ENCODE measurements around the gene CCN5. TPM values are rescaled to one million over a fixed set of nuclear protein-coding genes. Genes with fewer than 3 reads are reported as not detected.
A peak's percentile ranks its signal among the peaks of the same experiment; 100 is the strongest.

CCN5 gene
- total and polyA plus RNA-seq, 2 of the 13 experiments (the other 11 are each of a cell fraction or from before 2014, with no cell fraction given), result 0.12 TPM; not detected in 1

DNA sequence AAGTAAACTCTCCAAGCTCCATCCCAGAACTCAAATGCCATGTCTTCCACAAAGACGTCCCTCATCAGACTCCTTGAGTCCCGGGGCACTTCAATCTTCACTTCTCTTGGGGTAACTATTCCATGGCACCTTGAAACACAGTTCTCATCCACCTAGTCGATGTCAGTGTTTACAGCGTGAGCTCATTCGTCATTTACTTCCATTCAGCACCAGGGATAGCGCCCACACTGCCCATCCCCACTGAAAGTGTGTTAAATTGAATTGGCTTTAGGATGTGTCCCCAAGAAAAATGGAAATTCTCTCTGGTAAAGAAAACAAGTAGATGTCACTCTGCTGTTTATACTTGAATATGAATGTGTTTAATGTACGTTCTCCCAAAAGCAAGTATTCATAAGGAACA, 61.8 kb downstream of the CCN5 start (continued):
- TF ChIP-seq MZF1 (CRISPR knock-in tag; IDR thresholded peaks at IDR 0.05; ENCODE audit: borderline replicate concordance), result no peak
- no peak for TF ChIP-seq ZNF766 (CRISPR knock-in tag; IDR thresholded peaks at IDR 0.05; ENCODE audit: borderline replicate concordance)
- TF ChIP-seq SMAD1 (CRISPR knock-in tag; IDR thresholded peaks at IDR 0.05; ENCODE audit: borderline replicate concordance, low read depth), result no peak
- TF ChIP-seq, protein P1, sequence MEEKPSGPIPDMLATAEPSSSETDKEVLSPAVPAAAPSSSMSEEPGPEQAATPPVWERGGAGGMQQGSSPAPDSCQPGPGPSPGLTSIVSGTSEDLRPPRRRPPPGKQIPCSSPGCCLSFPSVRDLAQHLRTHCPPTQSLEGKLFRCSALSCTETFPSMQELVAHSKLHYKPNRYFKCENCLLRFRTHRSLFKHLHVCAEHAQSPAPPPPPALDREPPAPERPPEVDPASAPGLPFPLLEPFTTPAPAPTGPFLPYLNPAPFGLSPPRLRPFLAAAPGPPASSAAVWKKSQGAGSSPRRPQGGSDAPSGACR (CRISPR knock-in tag; IDR thresholded peaks at IDR 0.05), result no peak
- no peak for TF ChIP-seq ZNF549 (CRISPR knock-in tag; IDR thresholded peaks at IDR 0.05)
- no peak for TF ChIP-seq NFIC (IDR thresholded peaks at IDR 0.05; ENCODE audit: low read length)
- no peak for TF ChIP-seq RFXAP (CRISPR knock-in tag; IDR thresholded peaks at IDR 0.05; ENCODE audit: borderline replicate concordance)
- no peak for TF ChIP-seq ZFP82 (CRISPR knock-in tag; IDR thresholded peaks at IDR 0.05; ENCODE audit: borderline replicate concordance)
- no peak for TF ChIP-seq SMARCE1 (IDR thresholded peaks at IDR 0.05; ENCODE audit: borderline replicate concordance)
- no peak for TF ChIP-seq ZNF737 (CRISPR knock-in tag; IDR thresholded peaks at IDR 0.05; ENCODE audit: borderline replicate concordance)
- TF ChIP-seq ZNF24 (IDR thresholded peaks at IDR 0.05), result no peak
- TF ChIP-seq FOXJ3 (CRISPR knock-in tag; IDR thresholded peaks at IDR 0.05; ENCODE audit: borderline replicate concordance), result no peak
- no peak for TF ChIP-seq JUNB (CRISPR knock-in tag; IDR thresholded peaks at IDR 0.05; ENCODE audit: borderline replicate concordance)
- TF ChIP-seq CHD2 (IDR thresholded peaks at IDR 0.05; ENCODE audit: low read depth, low read length), result no peak
- no peak for TF ChIP-seq ZNF354B (CRISPR knock-in tag; IDR thresholded peaks at IDR 0.05)
- TF ChIP-seq ZSCAN30 (CRISPR knock-in tag; IDR thresholded peaks at IDR 0.05), result no peak
- no peak; the same call in 1 of the 2 replicates for TF ChIP-seq NFKBIZ (CRISPR knock-in tag; IDR thresholded peaks at IDR 0.05)
- no peak for TF ChIP-seq ZKSCAN1 (IDR thresholded peaks at IDR 0.05; ENCODE audit: low read length)
- TF ChIP-seq, protein P2, sequence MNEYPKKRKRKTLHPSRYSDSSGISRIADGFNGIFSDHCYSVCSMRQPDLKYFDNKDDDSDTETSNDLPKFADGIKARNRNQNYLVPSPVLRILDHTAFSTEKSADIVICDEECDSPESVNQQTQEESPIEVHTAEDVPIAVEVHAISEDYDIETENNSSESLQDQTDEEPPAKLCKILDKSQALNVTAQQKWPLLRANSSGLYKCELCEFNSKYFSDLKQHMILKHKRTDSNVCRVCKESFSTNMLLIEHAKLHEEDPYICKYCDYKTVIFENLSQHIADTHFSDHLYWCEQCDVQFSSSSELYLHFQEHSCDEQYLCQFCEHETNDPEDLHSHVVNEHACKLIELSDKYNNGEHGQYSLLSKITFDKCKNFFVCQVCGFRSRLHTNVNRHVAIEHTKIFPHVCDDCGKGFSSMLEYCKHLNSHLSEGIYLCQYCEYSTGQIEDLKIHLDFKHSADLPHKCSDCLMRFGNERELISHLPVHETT (CRISPR knock-in tag; conservative IDR thresholded peaks at IDR 0.05), result no peak
- no peak for TF ChIP-seq MEF2D (CRISPR knock-in tag; IDR thresholded peaks at IDR 0.05)
- TF ChIP-seq ZNF430 (CRISPR knock-in tag; IDR thresholded peaks at IDR 0.05), result peak; percentile 59; the same call in 1 of the 2 replicates
- TF ChIP-seq DPF2 (CRISPR knock-in tag; IDR thresholded peaks at IDR 0.05; ENCODE audit: borderline replicate concordance, low read depth), result no peak
- TF ChIP-seq, protein P3, sequence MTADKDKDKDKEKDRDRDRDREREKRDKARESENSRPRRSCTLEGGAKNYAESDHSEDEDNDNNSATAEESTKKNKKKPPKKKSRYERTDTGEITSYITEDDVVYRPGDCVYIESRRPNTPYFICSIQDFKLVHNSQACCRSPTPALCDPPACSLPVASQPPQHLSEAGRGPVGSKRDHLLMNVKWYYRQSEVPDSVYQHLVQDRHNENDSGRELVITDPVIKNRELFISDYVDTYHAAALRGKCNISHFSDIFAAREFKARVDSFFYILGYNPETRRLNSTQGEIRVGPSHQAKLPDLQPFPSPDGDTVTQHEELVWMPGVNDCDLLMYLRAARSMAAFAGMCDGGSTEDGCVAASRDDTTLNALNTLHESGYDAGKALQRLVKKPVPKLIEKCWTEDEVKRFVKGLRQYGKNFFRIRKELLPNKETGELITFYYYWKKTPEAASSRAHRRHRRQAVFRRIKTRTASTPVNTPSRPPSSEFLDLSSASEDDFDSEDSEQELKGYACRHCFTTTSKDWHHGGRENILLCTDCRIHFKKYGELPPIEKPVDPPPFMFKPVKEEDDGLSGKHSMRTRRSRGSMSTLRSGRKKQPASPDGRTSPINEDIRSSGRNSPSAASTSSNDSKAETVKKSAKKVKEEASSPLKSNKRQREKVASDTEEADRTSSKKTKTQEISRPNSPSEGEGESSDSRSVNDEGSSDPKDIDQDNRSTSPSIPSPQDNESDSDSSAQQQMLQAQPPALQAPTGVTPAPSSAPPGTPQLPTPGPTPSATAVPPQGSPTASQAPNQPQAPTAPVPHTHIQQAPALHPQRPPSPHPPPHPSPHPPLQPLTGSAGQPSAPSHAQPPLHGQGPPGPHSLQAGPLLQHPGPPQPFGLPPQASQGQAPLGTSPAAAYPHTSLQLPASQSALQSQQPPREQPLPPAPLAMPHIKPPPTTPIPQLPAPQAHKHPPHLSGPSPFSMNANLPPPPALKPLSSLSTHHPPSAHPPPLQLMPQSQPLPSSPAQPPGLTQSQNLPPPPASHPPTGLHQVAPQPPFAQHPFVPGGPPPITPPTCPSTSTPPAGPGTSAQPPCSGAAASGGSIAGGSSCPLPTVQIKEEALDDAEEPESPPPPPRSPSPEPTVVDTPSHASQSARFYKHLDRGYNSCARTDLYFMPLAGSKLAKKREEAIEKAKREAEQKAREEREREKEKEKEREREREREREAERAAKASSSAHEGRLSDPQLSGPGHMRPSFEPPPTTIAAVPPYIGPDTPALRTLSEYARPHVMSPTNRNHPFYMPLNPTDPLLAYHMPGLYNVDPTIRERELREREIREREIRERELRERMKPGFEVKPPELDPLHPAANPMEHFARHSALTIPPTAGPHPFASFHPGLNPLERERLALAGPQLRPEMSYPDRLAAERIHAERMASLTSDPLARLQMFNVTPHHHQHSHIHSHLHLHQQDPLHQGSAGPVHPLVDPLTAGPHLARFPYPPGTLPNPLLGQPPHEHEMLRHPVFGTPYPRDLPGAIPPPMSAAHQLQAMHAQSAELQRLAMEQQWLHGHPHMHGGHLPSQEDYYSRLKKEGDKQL (CRISPR knock-in tag; IDR thresholded peaks at IDR 0.05; ENCODE audit: low read depth), result no peak
- TF ChIP-seq ZNF792 (CRISPR knock-in tag; IDR thresholded peaks at IDR 0.05), result no peak; the same call in 1 of the 2 replicates
- peak; percentile 98; the same call in 1 of the 2 replicates for TF ChIP-seq EHMT2 (IDR thresholded peaks at IDR 0.05; ENCODE audit: borderline replicate concordance, low read depth, low read length)
- peak; percentile 53; the same call in 1 of the 2 replicates for TF ChIP-seq GATAD1 (CRISPR knock-in tag; IDR thresholded peaks at IDR 0.05)
